ENCODE data around the gene MCAT.
"Not testable (repeated sequence)": the region's sequence is repeated elsewhere in the genome, so short reads cannot be mapped to it uniquely, and the experiment has no call there.

DNA sequence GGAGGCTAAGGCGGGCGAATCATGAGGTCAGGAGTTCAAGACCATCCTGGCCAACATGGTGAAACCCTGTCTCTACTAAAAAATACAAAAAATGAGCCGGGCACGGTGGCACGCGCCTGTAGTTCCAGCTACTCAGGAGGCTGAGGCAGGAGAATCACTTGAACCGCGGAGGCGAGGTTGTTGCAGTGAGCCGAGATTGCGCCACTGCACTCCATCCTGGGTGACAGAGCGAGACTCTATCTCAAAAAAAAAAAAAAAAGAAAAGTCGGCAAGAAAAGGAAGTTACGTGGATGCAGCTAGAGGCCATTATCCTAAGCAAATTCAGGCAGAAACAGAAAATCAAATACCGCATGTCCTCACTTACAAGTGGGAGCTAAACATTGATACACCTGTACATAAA is 3.1 kb upstream of the MCAT start:
- TF ChIP-seq, protein P1, sequence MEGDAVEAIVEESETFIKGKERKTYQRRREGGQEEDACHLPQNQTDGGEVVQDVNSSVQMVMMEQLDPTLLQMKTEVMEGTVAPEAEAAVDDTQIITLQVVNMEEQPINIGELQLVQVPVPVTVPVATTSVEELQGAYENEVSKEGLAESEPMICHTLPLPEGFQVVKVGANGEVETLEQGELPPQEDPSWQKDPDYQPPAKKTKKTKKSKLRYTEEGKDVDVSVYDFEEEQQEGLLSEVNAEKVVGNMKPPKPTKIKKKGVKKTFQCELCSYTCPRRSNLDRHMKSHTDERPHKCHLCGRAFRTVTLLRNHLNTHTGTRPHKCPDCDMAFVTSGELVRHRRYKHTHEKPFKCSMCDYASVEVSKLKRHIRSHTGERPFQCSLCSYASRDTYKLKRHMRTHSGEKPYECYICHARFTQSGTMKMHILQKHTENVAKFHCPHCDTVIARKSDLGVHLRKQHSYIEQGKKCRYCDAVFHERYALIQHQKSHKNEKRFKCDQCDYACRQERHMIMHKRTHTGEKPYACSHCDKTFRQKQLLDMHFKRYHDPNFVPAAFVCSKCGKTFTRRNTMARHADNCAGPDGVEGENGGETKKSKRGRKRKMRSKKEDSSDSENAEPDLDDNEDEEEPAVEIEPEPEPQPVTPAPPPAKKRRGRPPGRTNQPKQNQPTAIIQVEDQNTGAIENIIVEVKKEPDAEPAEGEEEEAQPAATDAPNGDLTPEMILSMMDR (optimal IDR thresholded peaks at IDR 0.05 in 1 of 3, IDR thresholded peaks at IDR 0.05 in 1 of 3, conservative IDR thresholded peaks at IDR 0.05 in 1 of 3; ENCODE audit: extremely low read depth in 1 of 3, insufficient read depth in 2 of 3, low read length in 3 of 3), result not testable (repeated sequence)
- not testable (repeated sequence) for TF ChIP-seq EZH2 (IDR thresholded peaks at IDR 0.05; ENCODE audit: low read length)
